PC-3 (cell line): ENCODE results near the gene NTN3.

ENCODE experiments used
- EZH2 ChIP-seq: fragments of 300-600 bp; sonication (generic); IDR thresholded peaks from one replicate; pipeline ENCODE4 v1.6.1; 2017; ENCODE audit warnings: antibody characterized with exemption, mild to moderate bottlenecking, low read length; ENCODE audit not compliant: unreplicated experiment
- TF ChIP-seq, protein P1 (sequence below): fragments of 300-600 bp; sonication (generic); conservative IDR thresholded peaks from 2 replicates; pipeline ENCODE4 v1.5.1; 2017; ENCODE audit warnings: antibody characterized with exemption, low read depth, mild to moderate bottlenecking, low read length

GRCh38 chr16:2460916-2461315, 10.2 kb upstream of the NTN3 start:
- no peak for TF ChIP-seq EZH2
- TF ChIP-seq, protein P1, sequence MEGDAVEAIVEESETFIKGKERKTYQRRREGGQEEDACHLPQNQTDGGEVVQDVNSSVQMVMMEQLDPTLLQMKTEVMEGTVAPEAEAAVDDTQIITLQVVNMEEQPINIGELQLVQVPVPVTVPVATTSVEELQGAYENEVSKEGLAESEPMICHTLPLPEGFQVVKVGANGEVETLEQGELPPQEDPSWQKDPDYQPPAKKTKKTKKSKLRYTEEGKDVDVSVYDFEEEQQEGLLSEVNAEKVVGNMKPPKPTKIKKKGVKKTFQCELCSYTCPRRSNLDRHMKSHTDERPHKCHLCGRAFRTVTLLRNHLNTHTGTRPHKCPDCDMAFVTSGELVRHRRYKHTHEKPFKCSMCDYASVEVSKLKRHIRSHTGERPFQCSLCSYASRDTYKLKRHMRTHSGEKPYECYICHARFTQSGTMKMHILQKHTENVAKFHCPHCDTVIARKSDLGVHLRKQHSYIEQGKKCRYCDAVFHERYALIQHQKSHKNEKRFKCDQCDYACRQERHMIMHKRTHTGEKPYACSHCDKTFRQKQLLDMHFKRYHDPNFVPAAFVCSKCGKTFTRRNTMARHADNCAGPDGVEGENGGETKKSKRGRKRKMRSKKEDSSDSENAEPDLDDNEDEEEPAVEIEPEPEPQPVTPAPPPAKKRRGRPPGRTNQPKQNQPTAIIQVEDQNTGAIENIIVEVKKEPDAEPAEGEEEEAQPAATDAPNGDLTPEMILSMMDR = no peak
